HG03159 (cell line): ENCODE measurements around the gene OR6X1.

Source experiments
- ATAC-seq: cut with Tn5 transposase; IDR thresholded peaks from one replicate; pipeline ENCODE4 v1.9.1; 2021; ENCODE audit warnings: mild to moderate bottlenecking, moderate library complexity; ENCODE audit not compliant: unreplicated experiment

OR6X1 gene

GRCh38 chr11:123754101-123754568 lies at the start of gene OR6X1:
Gene OR6X1, minus strand, starts transcription at chr11:123754518. Its CDS starts 0 bp downstream, at chr11:123754518.
- no peak for ATAC-seq

- no peak for ATAC-seq
Observed at GRCh38 chr11:123801765-123802164, 47.4 kb upstream of the OR6X1 start.

GRCh38 chr11:123800036-123800435 lies 45.7 kb upstream of the OR6X1 start:
- no peak for ATAC-seq

- ATAC-seq = no peak
Observed at GRCh38 chr11:123799438-123799837, 45.1 kb upstream of the OR6X1 start.

- ATAC-seq = peak; percentile 54
Observed at GRCh38 chr11:123798513-123799252, 44.4 kb upstream of the OR6X1 start.

- no peak for ATAC-seq
Observed at GRCh38 chr11:123798079-123798478, 43.8 kb upstream of the OR6X1 start.

GRCh38 chr11:123797541-123797940 lies 43.2 kb upstream of the OR6X1 start:
- ATAC-seq = no peak

GRCh38 chr11:123797114-123797513 lies 42.8 kb upstream of the OR6X1 start:
- no peak for ATAC-seq

GRCh38 chr11:123796226-123796625 lies 41.9 kb upstream of the OR6X1 start:
- no peak for ATAC-seq

- no peak for ATAC-seq
Observed at GRCh38 chr11:123783536-123783935, 29.2 kb upstream of the OR6X1 start.

- no peak for ATAC-seq
Observed at GRCh38 chr11:123778511-123778910, 24.2 kb upstream of the OR6X1 start.

- ATAC-seq = no peak
Observed at GRCh38 chr11:123775715-123776549, 21.6 kb upstream of the OR6X1 start.

GRCh38 chr11:123775289-123775688 lies 21.0 kb upstream of the OR6X1 start:
- ATAC-seq = no peak

- no peak for ATAC-seq
Observed at GRCh38 chr11:123773959-123774358, 19.6 kb upstream of the OR6X1 start.

- no peak for ATAC-seq
Observed at GRCh38 chr11:123773026-123773425, 18.7 kb upstream of the OR6X1 start.

- ATAC-seq = no peak
Observed at GRCh38 chr11:123771664-123772063, 17.3 kb upstream of the OR6X1 start.

GRCh38 chr11:123770712-123771111 lies 16.4 kb upstream of the OR6X1 start:
- no peak for ATAC-seq

GRCh38 chr11:123765601-123766000 lies 11.3 kb upstream of the OR6X1 start:
- ATAC-seq = no peak

- ATAC-seq = no peak
Observed at GRCh38 chr11:123762422-123762821, 8.1 kb upstream of the OR6X1 start.

- ATAC-seq = peak; percentile 78
Observed at GRCh38 chr11:123760894-123761293, 6.6 kb upstream of the OR6X1 start.

- no peak for ATAC-seq
Observed at GRCh38 chr11:123757976-123758375, 3.7 kb upstream of the OR6X1 start.

GRCh38 chr11:123755813-123756212 lies 1.5 kb upstream of the OR6X1 start:
- ATAC-seq = no peak
